Heart right ventricle (tissue), 16 donors: ENCODE results near the gene RAPSN. TPM values are rescaled to one million over a fixed set of nuclear protein-coding genes. Genes with fewer than 3 reads are reported as not detected.
A peak's percentile ranks its signal among the peaks of the same experiment; 100 is the strongest.

Source experiments
- ATAC-seq, 8 donors: fragments of 200-7000 bp; cut with Tn5 transposase; one replicate each; pipeline ENCODE4 v1.9.1; 2020; ENCODE audit warnings: mild to moderate bottlenecking in 8 of 8, moderate library complexity in 8 of 8, moderate number of reproducible peaks in 1 of 8
- DNase-seq, 2 donors: peaks; one replicate each; pipeline ENCODE4 v3.0.0-alpha.2; 2020
- H3K27ac ChIP-seq, 10 donors: fragments of 200-600 bp; sonication (generic) in 2 of 10; one replicate each; pipeline versions ENCODE4 v1.5.0 to v1.8.0; 2020 to 2022; ENCODE audit warnings: mild to moderate bottlenecking in 3 of 10
- H3K27me3 ChIP-seq, 7 donors: fragments of 200-600 bp; one replicate each; pipeline ENCODE4 v1.8.0; 2021 to 2022; ENCODE audit warnings: mild to moderate bottlenecking in 2 of 7
- H3K36me3 ChIP-seq, 9 donors: fragments of 200-600 bp; sonication (generic) in 1 of 9; one replicate each; pipeline versions ENCODE4 v1.5.0 to v1.8.0; 2020 to 2022; ENCODE audit warnings: mild to moderate bottlenecking in 2 of 9
- H3K4me1 ChIP-seq, 9 donors: fragments of 200-600 bp; sonication (generic) in 1 of 9; one replicate each; pipeline versions ENCODE4 v1.5.0 to v1.8.0; 2020 to 2022; ENCODE audit warnings: mild to moderate bottlenecking in 4 of 9
- H3K4me3 ChIP-seq, 10 donors: fragments of 200-600 bp; sonication (generic) in 2 of 10; one replicate each; pipeline versions ENCODE4 v1.5.0 to v1.8.0; 2020 to 2022; ENCODE audit warnings: mild to moderate bottlenecking in 7 of 10, moderate library complexity in 2 of 10
- H3K9me3 ChIP-seq, 11 donors: fragments of 200-600 bp in 10 of 11; sonication (generic) in 2 of 11; one replicate each; pipeline versions ENCODE4 v1.5.0 to v1.8.0; 2013 to 2022; ENCODE audit warnings: mild to moderate bottlenecking in 2 of 11, control low read depth in 1 of 11, moderate library complexity in 1 of 11
- CTCF ChIP-seq, 9 donors: fragments of 200-600 bp; sonication (generic) in 2 of 9; IDR thresholded peaks; one replicate each; pipeline versions ENCODE4 v1.5.0 to v1.8.0; 2021 to 2022; ENCODE audit warnings: antibody characterized with exemption in 9 of 9, mild to moderate bottlenecking in 5 of 9, moderate library complexity in 1 of 9
- WGBS, 2 donors: extraction: QIAGEN DNeasy Blood & Tissue Kit; methylation state at CpG; one replicate each; pipeline ENCODE4 v1.1.7; 2013; ENCODE audit warnings: inconsistent platforms in 1 of 2; 5-methylcytosine and 5-hydroxymethylcytosine counted together
- intact Hi-C, 10 donors: fragments of 100-400 bp; cut with DNase I; formaldehyde crosslinking; loops; one replicate each; pipeline versions ENCODE4 v1.11.1 to v1.14.2; 2022
- polyA plus RNA-seq, 2 donors: library from polyadenylated mRNA; stranded (reverse); fragments of 200-250 nt; gene quantifications; one replicate each; pipeline ENCODE4 v1.2.3, GENCODE V29; 2013
- total RNA-seq, 10 donors: library from RNA; stranded (reverse); fragmentation: NEBNext Ultra II Directional in 3 of 10; extraction: Animal tissue kit (Norgen Biotek cat#: 25700) in 3 of 10; gene quantifications; one replicate each; pipeline versions ENCODE4 v1.2.1 to v1.2.4, GENCODE V29; 2021 to 2023
- donor health status: Arrhythmogenic right ventricular cardiomyopathy.
- donor health status: ischemic (EF 13 %, LVEDD 7.1; RV severe dilation, severe dysfunction).
- donor health status: healthy with polysubstance abuse.
- donor health status: DM: no; HTN: yes; CAD: no.
- donor health status: DM: no; HTN: no; CAD: no.
- donor health status: ischemic (EF 25% LVEDD 6.9; RV normal size, moderate dysfunction).
- donor health status: ischemic (EF 25% LVEDD 5.7; RV mildly dilated, moderate dysfunction).
- donor health status: healthy.
- donor health status: DM: yes; HTN: yes; CAD: no.
- donor health status: Ischemic cardiomyopathy.
- donor health status: ischemic (EF 35%, LVEDD 5.7; RV mildly dilated, moderate dysfunction).
- donor health status: nonischemic (EF 11% LVEDD 7.7; RV severe dilation, severe dysfunction).
- donor health status: DM: yes; HTN: yes; CAD: no.
- donor health status: PGD.
- donor health status: ischemic (EF 29% LVEDD 5.4; RV normal size, mild dysfunction).
- donor health status: nonischemic (EF 23%, LVEDD 6.1; RV moderate dilation, normal function).

The RAPSN gene
- total and polyA plus RNA-seq, 12 donors: 0.33 to 10.2 (median 4.0) TPM

GRCh38 chr11:47440054-47440476, 8.9 kb downstream of the RAPSN start:
- 86 to 91% methylated on average over 2 of the region's 2 CpGs for WGBS, 2 donors

GRCh38 chr11:47438721-47439120, 10.2 kb downstream of the RAPSN start:
- ATAC-seq: no peak
- no peaks in the 10 kb centered on the region for H3K27me3 ChIP-seq
- peaks cover 0 to 5% (median 0%) of the 10 kb centered on the region in 11 donors for H3K9me3 ChIP-seq
- 93 to 94% methylated on average over 18 of the region's 18 CpGs for WGBS, 2 donors
- peaks cover 0 to 37% (median 4%) of the 10 kb centered on the region in 9 donors for H3K4me1 ChIP-seq
- H3K27ac ChIP-seq: no peak overlapping the region
- DNase-seq: no peak
- H3K36me3 ChIP-seq: no peaks in the 10 kb centered on the region
- intact Hi-C loops: no loop called here
- no peak overlapping the region for H3K4me3 ChIP-seq
- TF ChIP-seq CTCF (IDR thresholded peaks at IDR 0.05): no peak

More at GRCh38 chr11:47440054-47440476, 8.9 kb downstream of the RAPSN start:
- H3K4me1 ChIP-seq: peaks cover 0 to 27% (median 0%) of the 10 kb centered on the region in 9 donors
- intact Hi-C loops: no loop called here
- no peak for ATAC-seq
- no peaks in the 10 kb centered on the region for H3K36me3 ChIP-seq
- TF ChIP-seq CTCF (IDR thresholded peaks at IDR 0.05): no peak
- H3K27ac ChIP-seq: no peak overlapping the region
- H3K27me3 ChIP-seq: no peaks in the 10 kb centered on the region
- no peak for DNase-seq
- H3K4me3 ChIP-seq: no peak overlapping the region
- H3K9me3 ChIP-seq: peaks cover 0 to 5% (median 0%) of the 10 kb centered on the region in 11 donors

GRCh38 chr11:47437746-47438418, 11.1 kb downstream of the RAPSN start:
- ATAC-seq (peak; percentile 31 to 82 (median 64)), DNase-seq (peak; percentile 24 to 62)
- no peaks in the 10 kb centered on the region for H3K27me3 ChIP-seq
- 42 to 48% methylated on average over 16 of the region's 16 CpGs for WGBS, 2 donors
- TF ChIP-seq CTCF (IDR thresholded peaks at IDR 0.05): no peak
- H3K36me3 ChIP-seq: no peaks in the 10 kb centered on the region
- H3K9me3 ChIP-seq: peaks cover 0 to 5% (median 0%) of the 10 kb centered on the region in 11 donors
- intact Hi-C loops: no loop called here
- H3K4me1 ChIP-seq: peaks cover 0 to 28% (median 4%) of the 10 kb centered on the region in 9 donors
- H3K4me3 ChIP-seq: no peak overlapping the region
- H3K27ac ChIP-seq: peak overlapping the region in 8 of 10 donors; percentile 2 to 62 (median 48)

GRCh38 chr11:47437218-47437745, 11.7 kb downstream of the RAPSN start:
- ATAC-seq: peak in 1 of 8 donors; percentile 4
- intact Hi-C loops: no loop called here
- DNase-seq: no peak
- Histone ChIP-seq H3K27me3 (no peaks in the 10 kb centered on the region), H3K27ac (peak overlapping the region in 8 of 10 donors; percentile 2 to 62 (median 48)), H3K9me3 (peaks cover 0 to 5% (median 0%) of the 10 kb centered on the region in 11 donors), H3K36me3 (no peaks in the 10 kb centered on the region), H3K4me3 (no peak overlapping the region), H3K4me1 (peaks cover 0 to 22% (median 4%) of the 10 kb centered on the region in 9 donors)
- TF ChIP-seq CTCF (IDR thresholded peaks at IDR 0.05): no peak
- 77 to 78% methylated on average over 11 of the region's 11 CpGs for WGBS, 2 donors
